Neural crest cell (in vitro differentiated cells): Measurements from ENCODE around the gene PCED1B. TPM values are rescaled to one million over a fixed set of nuclear protein-coding genes. Genes with fewer than 3 reads are reported as not detected.

Experiments used
- DNase-seq: peaks from one replicate; pipeline ENCODE4 v3.0.0; 2021; ENCODE audit warnings: low read depth, mixed read lengths, low spot score
- H3K27ac Mint-ChIP-seq: one replicate; pipeline ENCODE4 v1.8.0; 2021; ENCODE audit warnings: mild to moderate bottlenecking, mixed read lengths; ENCODE audit not compliant: unreplicated experiment
- H3K27me3 Mint-ChIP-seq: 2 replicates; pipeline ENCODE4 v1.8.0; 2021; ENCODE audit warnings: low read depth, mild to moderate bottlenecking, mixed read lengths
- H3K36me3 Mint-ChIP-seq: 2 replicates; pipeline ENCODE4 v1.8.0; 2021; ENCODE audit warnings: low read depth, mild to moderate bottlenecking, mixed read lengths
- H3K4me1 Mint-ChIP-seq: 2 replicates; pipeline ENCODE4 v1.8.0; 2021; ENCODE audit warnings: mixed read lengths
- H3K4me3 Mint-ChIP-seq: one replicate; pipeline ENCODE4 v1.8.0; 2021; ENCODE audit warnings: mild to moderate bottlenecking, mixed read lengths
- H3K9me3 Mint-ChIP-seq: 2 replicates; pipeline ENCODE4 v1.8.0; 2021; ENCODE audit warnings: mixed read lengths
- CTCF ChIP-seq: fragments of 200-600 bp; sonication (generic); conservative IDR thresholded peaks from 2 replicates; pipeline ENCODE4 v1.5.0; 2021; ENCODE audit warnings: antibody characterized with exemption, mild to moderate bottlenecking
- total RNA-seq: library from RNA; stranded (reverse); gene quantifications from 2 replicates; pipeline ENCODE4 v1.2.1, GENCODE V29; 2021

The PCED1B gene
- total RNA-seq, 1 donor from 2014 or later = 0.47 TPM

GRCh38 chr12:47156167-47156736 lies 76.8 kb downstream of the PCED1B start:
- TF ChIP-seq CTCF = no peak
- no peak overlapping the region for H3K27ac Mint-ChIP-seq
- peaks cover 15% of the 10 kb centered on the region for H3K9me3 Mint-ChIP-seq
- H3K27me3 Mint-ChIP-seq = no peaks in the 10 kb centered on the region
- no peak for DNase-seq
- H3K4me1 Mint-ChIP-seq = peaks cover 10% of the 10 kb centered on the region
- no peak overlapping the region for H3K4me3 Mint-ChIP-seq
- H3K36me3 Mint-ChIP-seq = peaks cover 4% of the 10 kb centered on the region

DNA sequence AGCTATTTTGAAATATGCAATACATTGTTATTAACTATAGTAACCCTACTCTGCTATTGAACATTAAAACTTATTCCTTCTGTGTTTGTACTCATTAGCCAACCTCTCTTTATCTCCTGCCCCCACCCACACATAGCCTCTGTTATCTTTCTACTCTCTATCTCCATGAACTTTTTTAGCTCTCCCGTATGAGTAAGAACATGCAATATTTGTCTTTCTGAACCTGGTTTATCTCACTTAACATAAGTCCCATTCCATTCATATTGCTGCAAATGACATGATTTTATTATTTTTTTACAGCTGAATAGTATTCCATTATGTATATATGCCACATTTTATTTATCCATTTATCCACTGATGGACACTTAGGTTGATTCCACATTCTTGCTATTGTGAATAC lies 79.4 kb downstream of the PCED1B start:
- H3K4me1 Mint-ChIP-seq = peaks cover 10% of the 10 kb centered on the region
- peaks cover 6% of the 10 kb centered on the region for H3K36me3 Mint-ChIP-seq
- TF ChIP-seq CTCF = no peak
- DNase-seq = no peak
- no peak overlapping the region for H3K4me3 Mint-ChIP-seq
- H3K9me3 Mint-ChIP-seq = peaks cover 13% of the 10 kb centered on the region
- H3K27ac Mint-ChIP-seq = no peak overlapping the region
- no peaks in the 10 kb centered on the region for H3K27me3 Mint-ChIP-seq

DNA sequence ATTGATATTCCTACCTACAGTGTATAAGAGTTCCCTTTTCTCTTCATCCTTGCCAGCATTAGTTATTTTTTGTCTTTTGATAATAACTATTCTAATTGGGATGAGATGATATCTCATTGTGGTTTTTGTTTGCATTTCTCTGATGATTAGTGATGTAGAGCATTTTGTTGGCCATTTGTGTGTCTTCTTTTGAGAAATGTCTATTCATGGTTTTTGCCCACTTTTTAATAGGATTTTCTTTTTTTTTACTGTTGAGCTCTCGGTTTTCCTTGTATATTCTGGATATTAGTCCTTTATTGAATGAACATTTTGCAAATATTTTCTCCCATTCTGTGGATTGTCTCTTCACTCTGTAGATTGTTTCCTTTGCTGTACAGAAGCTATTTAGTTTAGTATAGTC lies 79.9 kb downstream of the PCED1B start:
- Mint-ChIP-seq H3K27ac (no peak overlapping the region), H3K4me3 (no peak overlapping the region), H3K4me1 (peaks cover 10% of the 10 kb centered on the region), H3K36me3 (peaks cover 6% of the 10 kb centered on the region), H3K27me3 (no peaks in the 10 kb centered on the region), H3K9me3 (peaks cover 12% of the 10 kb centered on the region)
- DNase-seq = no peak
- TF ChIP-seq CTCF = no peak

- Mint-ChIP-seq H3K36me3 (peaks cover 6% of the 10 kb centered on the region), H3K4me3 (no peak overlapping the region), H3K4me1 (peaks cover 10% of the 10 kb centered on the region), H3K27ac (no peak overlapping the region), H3K27me3 (no peaks in the 10 kb centered on the region), H3K9me3 (peaks cover 12% of the 10 kb centered on the region)
- no peak for DNase-seq
- no peak for TF ChIP-seq CTCF
These were observed 81.2 kb downstream of the PCED1B start for GRCh38 chr12:47160316-47161244.

DNA sequence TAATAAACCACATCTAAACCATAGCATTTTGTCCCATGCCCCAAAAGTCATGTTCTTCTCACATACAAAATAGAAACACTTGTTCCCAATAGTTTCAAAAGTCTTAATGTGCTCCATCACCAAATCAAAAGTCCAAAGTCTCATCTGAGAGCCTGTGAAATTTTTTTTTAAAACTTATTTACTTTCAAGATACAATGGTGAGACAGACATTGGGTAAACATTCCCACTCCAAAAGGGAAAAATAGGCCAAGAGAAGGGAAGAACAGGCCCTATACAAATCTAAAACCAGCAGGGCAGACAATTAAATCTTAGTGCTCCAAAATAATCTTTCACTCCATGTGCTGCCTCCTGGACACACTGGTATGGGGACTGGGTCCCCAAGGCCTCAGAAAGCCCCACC lies 84.7 kb downstream of the PCED1B start:
- no peak for TF ChIP-seq CTCF
- peaks cover 8% of the 10 kb centered on the region for H3K36me3 Mint-ChIP-seq
- peaks cover 12% of the 10 kb centered on the region for H3K9me3 Mint-ChIP-seq

More for the DNA sequence above, 84.7 kb downstream of the PCED1B start:
- DNase-seq = no peak
- peaks cover 6% of the 10 kb centered on the region for H3K4me1 Mint-ChIP-seq
- no peak overlapping the region for H3K4me3 Mint-ChIP-seq
- H3K27me3 Mint-ChIP-seq = no peaks in the 10 kb centered on the region
- no peak overlapping the region for H3K27ac Mint-ChIP-seq
